GM15510 (cell line): ENCODE measurements around the gene TBCK.

ENCODE experiments used
- POLR2A ChIP-seq: IDR thresholded peaks from 3 replicates; pipeline ENCODE4 v1.6.1; 2011; ENCODE audit warnings: borderline replicate concordance; ENCODE audit not compliant: insufficient read length; ENCODE audit errors: extremely low read depth

Gene TBCK

GRCh38 chr4:106268786-106269185, 47.2 kb downstream of the TBCK start:
- no peak for TF ChIP-seq POLR2A

DNA sequence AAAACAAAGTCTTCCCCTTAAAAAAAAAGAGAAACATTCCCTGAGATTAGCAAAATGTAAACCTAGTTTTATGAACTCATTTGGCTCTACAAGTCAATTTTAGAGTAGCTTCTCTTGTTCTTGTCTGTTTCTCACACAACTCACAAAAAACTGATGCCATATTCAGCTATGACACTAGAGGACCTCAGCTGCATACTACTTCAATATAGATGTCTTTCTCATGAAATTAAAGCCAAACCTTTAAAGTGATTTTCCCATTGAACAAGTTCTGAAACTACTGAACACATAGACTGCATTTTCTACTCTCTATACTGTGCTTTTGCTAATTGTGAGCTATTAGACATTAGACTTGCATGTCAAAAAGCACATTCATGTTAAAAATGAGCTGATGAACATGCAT, 49.8 kb downstream of the TBCK start:
- no peak for TF ChIP-seq POLR2A

DNA sequence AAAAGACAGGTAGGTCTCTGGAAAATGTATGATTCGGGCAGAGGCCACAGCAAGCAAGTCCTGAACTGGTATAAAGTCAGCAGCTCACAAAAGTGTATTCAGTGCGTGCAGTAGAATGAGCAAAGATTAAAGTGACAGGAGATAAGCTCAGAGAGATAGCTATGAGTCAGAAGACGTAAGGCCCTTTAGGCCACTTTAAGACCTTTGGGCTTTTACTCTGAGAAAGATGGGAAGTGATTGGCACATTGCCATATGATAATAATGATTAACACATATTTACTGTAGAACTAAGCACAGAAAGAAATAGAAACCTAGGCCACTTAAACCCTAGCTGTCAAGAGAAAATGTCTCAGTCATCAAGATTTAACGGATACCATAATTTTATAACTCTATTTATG, 51.7 kb downstream of the TBCK start:
- TF ChIP-seq POLR2A = no peak

- TF ChIP-seq POLR2A = no peak
These were observed 52.2 kb downstream of the TBCK start for GRCh38 chr4:106263594-106264330.

- TF ChIP-seq POLR2A = no peak
These were observed 54.0 kb downstream of the TBCK start for GRCh38 chr4:106261980-106262379.

- no peak for TF ChIP-seq POLR2A
These were observed 57.6 kb downstream of the TBCK start for GRCh38 chr4:106258145-106259045.

GRCh38 chr4:106256190-106256589, 59.8 kb downstream of the TBCK start:
- TF ChIP-seq POLR2A = no peak

GRCh38 chr4:106255195-106255594, 60.8 kb downstream of the TBCK start:
- TF ChIP-seq POLR2A = no peak

DNA sequence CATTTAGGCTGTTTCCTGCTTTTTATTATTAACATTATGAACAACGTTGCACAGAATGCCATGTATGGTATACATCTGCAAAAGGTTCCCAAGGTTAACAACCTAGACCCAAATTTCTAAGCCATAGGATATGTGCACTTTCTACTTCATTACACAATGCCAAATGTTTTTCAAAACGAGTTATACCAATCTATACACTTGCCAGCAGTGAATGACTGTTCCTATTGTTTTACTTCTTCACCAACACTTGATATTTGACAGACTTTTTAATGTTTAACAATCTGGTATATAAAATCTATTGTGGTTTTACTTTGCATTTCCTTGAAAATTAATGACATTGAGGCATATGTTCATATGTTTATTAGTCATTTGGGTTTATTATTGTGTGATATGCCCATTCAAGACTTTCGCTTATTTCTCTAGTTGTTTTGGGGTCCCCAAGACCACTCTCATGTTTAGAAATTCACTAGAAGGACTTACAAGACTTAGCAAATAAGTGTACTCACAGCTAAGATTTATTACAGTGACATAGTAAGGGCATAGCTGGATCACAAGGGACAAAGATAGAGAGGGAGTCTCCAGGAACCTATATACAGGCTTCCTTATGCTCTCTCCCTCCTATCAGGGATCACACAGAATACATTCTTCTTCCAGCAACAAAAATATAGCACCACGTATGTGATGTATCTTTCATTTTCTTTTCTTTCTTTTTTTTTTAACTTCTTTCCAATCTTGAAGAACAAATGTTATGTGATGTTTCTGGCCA, 62.5 kb downstream of the TBCK start:
- no peak for TF ChIP-seq POLR2A

DNA sequence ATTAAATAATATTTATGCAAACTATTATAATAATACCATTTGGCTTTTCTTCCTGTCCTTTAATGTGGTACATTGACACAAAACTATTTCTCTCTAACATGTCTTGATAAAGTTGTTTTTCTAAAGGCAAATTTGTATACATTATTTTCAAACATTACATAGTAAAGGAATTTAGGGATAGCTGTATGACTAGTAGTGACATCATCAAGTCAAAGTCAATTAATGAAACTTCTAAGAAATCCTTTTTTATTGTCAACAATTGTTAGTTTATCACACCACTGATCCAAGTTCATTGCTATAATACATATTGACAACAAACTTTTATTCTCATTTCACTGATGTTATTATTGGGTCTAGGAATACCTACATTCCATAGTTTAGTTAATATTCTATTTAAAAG, 68.4 kb downstream of the TBCK start:
- no peak for TF ChIP-seq POLR2A

GRCh38 chr4:106246441-106246840, 69.6 kb downstream of the TBCK start:
- no peak for TF ChIP-seq POLR2A

DNA sequence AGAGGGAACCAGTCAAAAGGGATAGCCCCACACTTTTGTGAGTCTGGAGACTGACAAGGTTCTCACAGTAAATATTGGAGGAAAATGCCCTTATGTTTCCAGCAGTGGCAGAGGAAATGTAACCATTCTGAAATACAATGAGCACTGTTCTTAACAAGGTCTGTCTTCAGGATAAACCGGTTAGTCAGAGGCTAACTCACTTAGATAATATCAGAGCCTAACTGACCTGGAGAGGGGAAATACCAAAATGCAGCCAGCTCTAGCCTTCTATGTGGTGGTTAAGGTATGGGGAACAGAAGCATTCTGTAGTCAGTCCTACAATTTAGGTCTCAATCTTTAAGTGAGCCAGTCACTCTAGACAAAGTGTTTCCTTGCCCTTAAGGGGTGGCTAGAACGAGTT, 70.8 kb downstream of the TBCK start:
- TF ChIP-seq POLR2A = no peak

GRCh38 chr4:106240699-106241098, 75.3 kb downstream of the TBCK start:
- TF ChIP-seq POLR2A = no peak

- no peak for TF ChIP-seq POLR2A
These were observed 77.1 kb downstream of the TBCK start for GRCh38 chr4:106238820-106239420.

DNA sequence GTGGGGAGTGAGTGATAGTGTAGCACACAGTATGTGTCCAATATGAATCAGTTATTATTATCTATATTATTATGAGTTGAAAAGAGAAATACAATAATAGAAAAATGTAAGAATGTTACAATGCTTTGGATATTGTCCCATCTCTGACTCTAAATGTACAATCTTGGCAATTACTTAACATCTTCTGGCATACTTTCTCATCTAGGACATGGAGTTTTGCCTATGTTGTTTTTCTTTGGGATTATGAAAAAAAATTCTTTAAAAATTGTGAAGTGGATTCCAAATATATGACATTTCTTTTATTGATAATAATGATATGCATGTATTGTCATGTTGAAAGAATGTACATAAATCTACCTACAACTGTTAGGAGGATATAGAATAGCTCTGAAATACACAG, 84.1 kb downstream of the TBCK start:
- TF ChIP-seq POLR2A = no peak
